WI38 (cell line): ENCODE data around the gene TMEM273.

Experiments used
- H3K4me3 ChIP-seq: 2 replicates; pipeline ENCODE4 v1.5.1; 2011; ENCODE audit warnings: low read depth, mild to moderate bottlenecking, control low read depth, low read length
- TF ChIP-seq, protein P1 (sequence below): IDR thresholded peaks from 2 replicates; pipeline ENCODE4 v1.5.1; 2012; ENCODE audit warnings: low read depth, mild to moderate bottlenecking, control low read depth, low read length

The TMEM273 gene

DNA sequence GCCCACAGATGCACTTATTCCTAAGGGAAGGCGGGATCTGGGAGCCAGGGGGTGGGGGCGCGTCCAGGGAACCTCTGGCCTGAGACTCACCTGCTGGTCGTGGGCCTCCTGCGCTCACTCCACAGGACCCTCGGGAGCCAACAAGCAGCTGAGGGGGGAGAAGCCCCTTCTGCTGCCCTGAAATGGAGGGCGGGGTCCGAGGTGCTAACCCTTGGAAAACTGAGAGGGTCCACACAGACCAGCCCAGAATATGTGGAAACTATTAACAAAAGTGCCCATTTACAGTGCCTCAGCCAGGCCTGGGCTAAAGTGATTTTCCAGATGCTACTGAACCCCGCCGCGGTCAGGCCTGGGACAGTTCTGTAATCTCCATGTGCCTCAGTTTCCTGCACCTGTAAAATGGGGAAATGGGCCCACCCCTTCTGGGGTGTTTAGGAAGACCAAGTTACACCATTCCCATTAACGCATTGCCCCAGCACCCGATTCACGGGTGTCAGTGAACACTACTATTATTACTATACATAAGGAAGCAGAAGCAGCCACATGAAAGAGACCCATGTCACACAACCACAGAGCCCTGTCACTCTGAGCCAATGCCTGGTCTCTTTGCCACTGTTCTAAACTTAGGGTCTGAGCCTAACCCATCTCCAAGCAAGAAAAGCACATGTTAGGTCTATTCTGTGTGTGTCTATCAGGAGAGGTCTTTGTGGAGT lies 72.2 kb downstream of the TMEM273 start:
- peak overlapping the region; percentile 45 for H3K4me3 ChIP-seq
- TF ChIP-seq, protein P1, sequence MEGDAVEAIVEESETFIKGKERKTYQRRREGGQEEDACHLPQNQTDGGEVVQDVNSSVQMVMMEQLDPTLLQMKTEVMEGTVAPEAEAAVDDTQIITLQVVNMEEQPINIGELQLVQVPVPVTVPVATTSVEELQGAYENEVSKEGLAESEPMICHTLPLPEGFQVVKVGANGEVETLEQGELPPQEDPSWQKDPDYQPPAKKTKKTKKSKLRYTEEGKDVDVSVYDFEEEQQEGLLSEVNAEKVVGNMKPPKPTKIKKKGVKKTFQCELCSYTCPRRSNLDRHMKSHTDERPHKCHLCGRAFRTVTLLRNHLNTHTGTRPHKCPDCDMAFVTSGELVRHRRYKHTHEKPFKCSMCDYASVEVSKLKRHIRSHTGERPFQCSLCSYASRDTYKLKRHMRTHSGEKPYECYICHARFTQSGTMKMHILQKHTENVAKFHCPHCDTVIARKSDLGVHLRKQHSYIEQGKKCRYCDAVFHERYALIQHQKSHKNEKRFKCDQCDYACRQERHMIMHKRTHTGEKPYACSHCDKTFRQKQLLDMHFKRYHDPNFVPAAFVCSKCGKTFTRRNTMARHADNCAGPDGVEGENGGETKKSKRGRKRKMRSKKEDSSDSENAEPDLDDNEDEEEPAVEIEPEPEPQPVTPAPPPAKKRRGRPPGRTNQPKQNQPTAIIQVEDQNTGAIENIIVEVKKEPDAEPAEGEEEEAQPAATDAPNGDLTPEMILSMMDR = no peak

DNA sequence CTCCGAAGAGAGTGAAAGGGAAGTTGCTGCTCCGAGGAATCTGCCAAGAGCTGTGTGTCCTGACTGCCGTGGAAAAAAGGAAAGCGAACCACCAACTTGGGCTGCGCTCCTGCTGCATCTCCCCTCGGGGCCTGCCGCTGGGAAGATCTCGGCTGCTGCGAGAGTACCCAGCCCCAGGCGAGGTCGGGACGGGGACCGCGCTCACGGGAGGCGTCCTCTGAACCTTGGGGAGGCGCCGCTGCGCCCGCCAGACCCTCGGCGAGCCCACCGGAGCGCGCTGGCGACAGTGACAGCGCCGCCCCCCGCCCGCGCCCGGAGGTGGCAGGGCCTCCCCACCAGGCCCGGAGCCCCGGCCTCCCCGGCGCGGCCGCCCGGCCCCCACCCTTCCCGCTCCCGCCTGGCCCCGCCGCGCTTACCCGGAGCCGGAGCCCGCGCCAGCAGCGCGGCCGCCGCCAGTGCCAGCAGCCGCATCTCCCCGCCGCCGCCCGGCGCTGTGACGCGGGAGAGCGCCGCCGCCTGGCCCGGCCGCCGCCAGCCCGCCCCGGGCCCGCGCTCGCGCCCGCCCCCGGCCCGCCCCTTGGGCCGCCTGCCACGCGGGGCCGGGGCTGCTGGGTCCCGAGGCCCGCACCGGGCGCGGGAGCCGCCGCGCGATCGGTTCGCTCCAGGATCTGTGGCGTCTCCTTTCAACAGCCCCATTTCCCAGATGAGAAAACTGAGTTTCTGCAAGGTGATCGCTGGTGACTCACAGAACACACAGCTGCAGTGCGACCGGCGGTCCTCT lies 73.0 kb downstream of the TMEM273 start, which contains the start of gene VSTM4:
VSTM4 (minus strand) TSS at position 508 of the 781 bp plus-strand sequence; CDS start at position 471, 37 bp downstream.
- TF ChIP-seq, protein P1 = no peak
- peak within 1 kb of the TSS; percentile 71 for H3K4me3 ChIP-seq

DNA sequence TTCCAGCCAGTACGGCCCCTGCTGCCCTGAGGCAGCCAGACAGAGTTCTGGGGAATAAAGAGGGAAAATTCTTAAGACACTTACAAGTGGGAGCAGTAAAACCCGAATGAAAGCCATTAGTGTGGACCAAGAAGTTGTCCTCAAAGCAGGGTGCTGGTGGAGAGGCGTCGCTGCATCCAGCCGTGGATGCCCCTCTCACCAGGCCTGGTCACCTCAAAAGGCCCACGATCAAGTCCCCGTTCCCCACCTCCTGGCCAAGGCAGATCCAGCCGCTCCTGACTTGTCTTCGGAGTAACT lies 73.5 kb downstream of the TMEM273 start:
- H3K4me3 ChIP-seq = peak overlapping the region; percentile 71
- TF ChIP-seq, protein P1 = no peak

DNA sequence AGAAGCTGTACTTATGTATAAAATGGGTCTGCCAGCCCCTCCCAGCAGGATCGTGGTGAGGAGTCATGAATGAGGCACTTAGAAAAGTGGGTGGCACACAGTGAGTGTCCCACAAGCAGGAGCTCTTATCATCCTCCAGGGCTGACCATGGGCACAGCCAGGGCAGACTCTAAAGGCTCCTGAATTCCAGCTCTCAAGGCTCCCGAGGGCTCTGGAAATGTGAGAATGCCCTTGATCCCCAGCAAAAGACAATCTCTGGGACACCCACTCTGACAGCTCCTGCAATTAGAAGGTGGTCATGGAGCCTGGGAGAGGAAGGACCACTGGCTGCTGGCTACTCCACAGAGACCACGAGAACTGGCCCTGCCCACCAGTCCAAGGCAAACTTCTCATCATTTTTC lies 74.5 kb downstream of the TMEM273 start:
- H3K4me3 ChIP-seq = no peak overlapping the region
- TF ChIP-seq, protein P1 = no peak

- TF ChIP-seq, protein P1 = no peak
Measured at GRCh38 chr10:49112851-49113250, 75.3 kb downstream of the TMEM273 start.

DNA sequence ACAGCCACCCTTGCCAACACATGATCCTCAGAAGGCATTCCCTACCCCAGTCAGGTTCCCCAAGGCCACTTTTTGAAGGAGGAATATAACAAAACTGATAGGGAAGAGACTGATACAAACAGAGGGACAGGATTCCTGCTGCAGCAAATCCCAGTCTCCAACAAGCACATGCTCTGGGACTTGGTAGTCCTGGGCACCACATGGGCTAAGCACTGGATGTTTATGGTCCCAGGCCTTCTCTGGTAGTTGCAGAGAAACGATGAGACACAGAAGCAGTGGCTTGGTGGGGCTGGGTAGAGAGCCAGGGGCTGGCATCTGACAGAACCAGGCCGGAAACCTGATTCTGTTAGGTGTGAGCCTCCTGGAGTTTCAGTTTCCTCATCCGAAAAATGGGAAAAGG lies 76.1 kb downstream of the TMEM273 start:
- TF ChIP-seq, protein P1 = no peak

More at GRCh38 chr10:49112851-49113250, 75.3 kb downstream of the TMEM273 start:
- no peak overlapping the region for H3K4me3 ChIP-seq

GRCh38 chr10:49111320-49111698 lies 76.9 kb downstream of the TMEM273 start:
- TF ChIP-seq, protein P1 = no peak
- no peak overlapping the region for H3K4me3 ChIP-seq

More for the DNA sequence above, 76.1 kb downstream of the TMEM273 start:
- no peak overlapping the region for H3K4me3 ChIP-seq
